ENCODE measurements around the gene THRAP3.
"Not testable (repeated sequence)": the region's sequence is repeated elsewhere in the genome, so short reads cannot be mapped to it uniquely, and the experiment has no call there.

THRAP3 gene

GRCh38 chr1:36251794-36252481 lies 27.7 kb downstream of the THRAP3 start:
- no peak for DNase-seq (ENCODE audit: low spot score)

GRCh38 chr1:36252482-36252824 lies 28.2 kb downstream of the THRAP3 start:
- DNase-seq (ENCODE audit: low spot score), result not testable (repeated sequence)

GRCh38 chr1:36253161-36253862 lies 29.1 kb downstream of the THRAP3 start:
- DNase-seq (ENCODE audit: low spot score), result no peak

- DNase-seq (ENCODE audit: low spot score), result no peak
These were observed 32.5 kb downstream of the THRAP3 start for GRCh38 chr1:36256558-36257374.

- no peak for DNase-seq (ENCODE audit: low spot score)
These were observed 33.1 kb downstream of the THRAP3 start for GRCh38 chr1:36257375-36257767.

- no peak for DNase-seq (ENCODE audit: low spot score)
These were observed 34.7 kb downstream of the THRAP3 start for GRCh38 chr1:36258960-36259344.

- no peak for DNase-seq (ENCODE audit: low spot score)
These were observed 44.7 kb downstream of the THRAP3 start for GRCh38 chr1:36268981-36269380.

- no peak for DNase-seq (ENCODE audit: low spot score)
These were observed 45.2 kb downstream of the THRAP3 start for GRCh38 chr1:36269408-36269838.

GRCh38 chr1:36273024-36273423 lies 48.8 kb downstream of the THRAP3 start:
- DNase-seq (ENCODE audit: low spot score), result no peak

- no peak for DNase-seq (ENCODE audit: low spot score)
These were observed 50.0 kb downstream of the THRAP3 start for GRCh38 chr1:36274201-36274600.

GRCh38 chr1:36276688-36277087 lies 52.4 kb downstream of the THRAP3 start:
- no peak for DNase-seq (ENCODE audit: low spot score)

GRCh38 chr1:36279110-36279788 lies 55.0 kb downstream of the THRAP3 start:
- DNase-seq (ENCODE audit: low spot score), result no peak

- DNase-seq (ENCODE audit: low spot score), result no peak
These were observed 55.6 kb downstream of the THRAP3 start for GRCh38 chr1:36279789-36280296.

GRCh38 chr1:36284061-36284460 lies 59.8 kb downstream of the THRAP3 start:
- no peak for DNase-seq (ENCODE audit: low spot score)

- no peak for DNase-seq (ENCODE audit: low spot score)
These were observed 60.3 kb downstream of the THRAP3 start for GRCh38 chr1:36284517-36284916.

- DNase-seq (ENCODE audit: low spot score), result no peak
These were observed 61.3 kb downstream of the THRAP3 start for GRCh38 chr1:36285443-36286101.

GRCh38 chr1:36286802-36287201 lies 62.6 kb downstream of the THRAP3 start:
- DNase-seq (ENCODE audit: low spot score), result no peak

GRCh38 chr1:36287595-36287994 lies 63.4 kb downstream of the THRAP3 start:
- no peak for DNase-seq (ENCODE audit: low spot score)

- no peak for DNase-seq (ENCODE audit: low spot score)
These were observed 71.1 kb downstream of the THRAP3 start for GRCh38 chr1:36295390-36295789.

- no peak for DNase-seq (ENCODE audit: low spot score)
These were observed 72.8 kb downstream of the THRAP3 start for GRCh38 chr1:36297062-36297461.

GRCh38 chr1:36298640-36299039 lies 74.4 kb downstream of the THRAP3 start:
- DNase-seq (ENCODE audit: low spot score), result no peak

- no peak for DNase-seq (ENCODE audit: low spot score)
These were observed 76.3 kb downstream of the THRAP3 start for GRCh38 chr1:36300526-36300925.

Data from left forelimb (tissue), 1 donor.